OCI-M2 (cell line): Measurements from ENCODE around the gene CYP2D6.
A peak's percentile ranks its signal among the peaks of the same experiment; 100 is the strongest.
"Not testable (repeated sequence)": the region's sequence is repeated elsewhere in the genome, so short reads cannot be mapped to it uniquely, and the experiment has no call there.

ENCODE experiments used
- DNase-seq: peaks from one replicate; lab custom pipeline; 2025; ENCODE audit not compliant: unreplicated experiment; lab: John Stamatoyannopoulos, UW

Gene CYP2D6

DNA sequence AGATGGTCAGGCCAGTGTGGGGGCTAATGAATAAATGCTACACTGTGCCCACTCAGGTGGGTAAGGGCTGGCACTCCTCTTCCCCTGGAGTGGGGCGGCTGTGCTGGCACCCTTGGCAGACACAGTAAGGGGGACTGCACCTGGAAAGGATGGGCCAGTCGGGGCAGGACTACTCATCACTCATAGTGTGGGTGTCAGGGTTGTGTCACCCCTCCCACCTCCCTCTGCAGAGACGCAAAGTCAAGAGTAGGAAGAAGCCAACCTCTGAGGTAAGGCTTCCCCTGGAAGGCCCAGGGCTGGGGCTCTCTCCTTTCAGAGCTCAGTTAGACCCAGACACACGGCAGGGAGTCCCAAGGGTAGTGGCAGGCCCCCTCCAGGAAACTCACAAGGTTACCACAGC is 5.1 kb upstream of the CYP2D6 start:
- not testable (repeated sequence) for DNase-seq

DNA sequence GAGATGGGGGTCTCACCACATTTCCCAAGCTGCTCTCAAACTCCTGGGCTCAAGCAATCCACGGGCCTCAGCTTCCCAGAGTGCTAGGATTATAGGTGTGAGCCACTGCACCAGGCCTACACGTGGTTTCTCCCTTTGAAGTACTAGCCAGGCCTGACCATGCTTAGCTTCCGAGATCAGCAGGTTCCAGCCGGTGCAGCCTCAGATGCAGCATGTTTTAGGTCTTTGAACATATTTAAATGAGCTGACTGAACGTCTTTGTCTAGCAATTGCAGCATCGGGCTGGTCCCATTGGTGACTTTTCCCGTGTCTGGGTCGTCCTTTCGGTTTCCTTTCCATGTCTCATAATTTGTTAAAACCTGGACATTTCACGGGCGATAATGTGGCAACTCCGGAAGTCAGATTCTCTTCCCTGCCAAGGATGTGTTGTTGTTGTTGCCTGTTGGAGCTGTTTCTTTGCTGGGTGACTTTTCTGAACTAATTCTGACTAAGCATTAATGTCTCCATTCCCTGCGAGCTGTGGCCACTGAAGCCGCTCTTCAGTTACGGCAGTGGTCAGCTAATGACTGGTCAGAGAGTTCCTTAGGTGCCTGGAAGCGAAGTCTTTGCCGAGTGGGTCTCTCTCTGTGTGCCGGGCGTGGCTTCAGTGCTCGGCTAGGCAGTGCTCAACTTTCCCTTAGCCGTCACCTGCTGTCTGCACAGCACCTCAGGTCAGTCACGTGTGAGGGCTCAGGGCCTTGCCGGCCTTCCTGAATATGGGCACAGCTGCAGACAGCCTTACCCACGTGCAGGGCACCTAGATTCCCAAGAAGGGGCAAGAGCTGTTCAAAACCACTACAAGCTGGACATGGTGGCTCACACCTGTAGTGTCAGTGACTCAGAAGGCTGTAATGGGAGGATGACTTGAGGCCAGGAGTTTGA is 3.8 kb upstream of the CYP2D6 start:
- no peak for DNase-seq

DNA sequence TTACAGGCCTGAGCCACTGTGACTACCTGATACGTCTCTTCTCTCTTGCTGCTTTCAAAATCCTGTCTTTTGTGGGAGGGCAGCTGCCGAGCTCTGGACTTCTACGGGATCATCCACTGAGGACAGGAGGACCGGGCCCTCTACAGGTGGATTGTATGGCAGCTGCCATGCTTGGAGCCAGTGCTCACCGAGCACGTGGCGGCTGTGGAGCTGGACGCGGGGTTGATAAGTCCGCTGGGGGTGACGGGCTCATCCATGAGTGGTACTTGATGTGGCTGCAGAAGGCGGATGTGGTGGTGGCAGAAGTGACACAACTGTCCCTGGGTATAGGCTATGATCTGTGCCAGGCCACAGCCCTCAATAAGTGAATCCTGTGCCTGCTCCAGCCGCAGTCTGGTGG is 1.8 kb upstream of the CYP2D6 start:
- no peak for DNase-seq

DNA sequence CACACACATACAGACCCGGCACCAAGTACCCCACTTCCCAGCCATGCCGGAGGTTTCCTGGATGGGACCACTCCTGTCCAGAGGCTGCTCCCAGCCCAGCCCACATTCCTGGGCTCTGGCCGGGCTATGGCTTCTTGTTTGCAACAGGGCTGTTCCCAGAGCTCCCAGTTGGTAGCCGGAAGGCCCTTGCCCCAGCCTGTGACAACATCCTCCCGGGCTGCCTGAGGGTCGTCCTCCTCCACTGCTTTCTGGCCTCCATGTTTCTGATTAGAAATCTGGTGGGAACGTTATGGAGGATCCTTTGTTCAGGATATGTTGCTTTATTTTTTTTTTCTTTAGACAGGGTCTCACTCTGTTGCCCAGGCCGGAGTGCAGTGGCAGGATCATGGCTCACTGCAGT is 952 bp upstream of the CYP2D6 start:
- no peak for DNase-seq

DNA sequence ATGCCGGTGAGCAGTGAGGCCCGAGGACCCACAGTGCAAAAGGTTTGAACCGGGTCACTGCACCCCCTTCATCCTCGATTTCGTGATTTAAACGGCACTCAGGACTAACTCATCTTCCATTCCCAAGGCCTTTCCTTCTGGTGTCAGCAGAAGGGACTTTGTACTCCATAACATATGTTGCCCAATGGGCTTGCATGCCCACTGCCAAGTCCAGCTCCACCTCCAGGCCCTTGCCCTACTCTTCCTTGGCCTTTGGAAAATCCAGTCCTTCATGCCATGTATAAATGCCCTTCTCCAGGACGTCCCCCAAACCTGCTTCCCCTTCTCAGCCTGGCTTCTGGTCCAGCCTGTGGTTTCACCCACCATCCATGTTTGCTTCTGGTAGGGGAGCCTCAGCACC is 428 bp downstream of the CYP2D6 start:
- DNase-seq, result not testable (repeated sequence)

DNA sequence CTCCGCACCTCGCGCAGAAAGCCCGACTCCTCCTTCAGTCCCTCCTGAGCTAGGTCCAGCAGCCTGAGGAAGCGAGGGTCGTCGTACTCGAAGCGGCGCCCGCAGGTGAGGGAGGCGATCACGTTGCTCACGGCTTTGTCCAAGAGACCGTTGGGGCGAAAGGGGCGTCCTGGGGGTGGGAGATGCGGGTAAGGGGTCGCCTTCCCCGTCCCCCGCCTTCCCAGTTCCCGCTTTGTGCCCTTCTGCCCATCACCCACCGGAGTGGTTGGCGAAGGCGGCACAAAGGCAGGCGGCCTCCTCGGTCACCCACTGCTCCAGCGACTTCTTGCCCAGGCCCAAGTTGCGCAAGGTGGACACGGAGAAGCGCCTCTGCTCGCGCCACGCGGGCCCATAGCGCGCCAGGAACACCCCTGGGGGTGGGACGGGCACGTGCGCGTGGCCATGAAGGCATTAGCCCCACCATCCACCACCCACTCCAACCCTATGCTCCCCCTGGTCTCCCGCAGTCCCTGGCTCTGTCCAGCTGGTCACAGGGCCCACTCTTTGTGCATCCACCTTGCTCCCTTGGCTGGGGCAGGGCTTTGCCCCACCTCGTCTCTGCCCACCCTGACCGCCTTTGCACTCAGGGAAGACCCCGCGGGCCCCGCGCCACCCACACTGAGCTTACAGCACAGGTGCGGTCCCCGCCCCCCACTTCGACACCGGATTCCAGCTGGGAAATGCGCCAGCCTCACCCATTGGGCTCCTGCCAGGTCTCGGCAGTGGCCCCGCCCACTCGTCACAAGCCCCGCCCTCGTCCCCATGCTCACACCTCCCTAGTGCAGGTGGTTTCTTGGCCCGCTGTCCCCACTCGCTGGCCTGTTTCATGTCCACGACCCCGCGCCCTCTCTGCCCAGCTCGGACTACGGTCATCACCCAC is 1.6 kb downstream of the CYP2D6 start:
- DNase-seq, result not testable (repeated sequence)

DNA sequence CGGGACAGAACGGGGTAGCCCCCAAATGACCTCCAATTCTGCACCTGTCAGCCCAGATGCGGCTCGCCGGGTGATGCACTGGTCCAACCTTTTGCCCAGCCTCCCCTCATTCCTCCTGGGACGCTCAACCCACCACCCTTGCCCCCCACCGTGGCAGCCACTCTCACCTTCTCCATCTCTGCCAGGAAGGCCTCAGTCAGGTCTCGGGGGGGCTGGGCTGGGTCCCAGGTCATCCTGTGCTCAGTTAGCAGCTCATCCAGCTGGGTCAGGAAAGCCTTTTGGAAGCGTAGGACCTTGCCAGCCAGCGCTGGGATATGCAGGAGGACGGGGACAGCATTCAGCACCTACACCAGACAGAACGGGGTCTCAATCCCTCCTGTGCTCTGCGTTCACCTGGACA is 2.6 kb downstream of the CYP2D6 start:
- DNase-seq, result not testable (repeated sequence)

DNA sequence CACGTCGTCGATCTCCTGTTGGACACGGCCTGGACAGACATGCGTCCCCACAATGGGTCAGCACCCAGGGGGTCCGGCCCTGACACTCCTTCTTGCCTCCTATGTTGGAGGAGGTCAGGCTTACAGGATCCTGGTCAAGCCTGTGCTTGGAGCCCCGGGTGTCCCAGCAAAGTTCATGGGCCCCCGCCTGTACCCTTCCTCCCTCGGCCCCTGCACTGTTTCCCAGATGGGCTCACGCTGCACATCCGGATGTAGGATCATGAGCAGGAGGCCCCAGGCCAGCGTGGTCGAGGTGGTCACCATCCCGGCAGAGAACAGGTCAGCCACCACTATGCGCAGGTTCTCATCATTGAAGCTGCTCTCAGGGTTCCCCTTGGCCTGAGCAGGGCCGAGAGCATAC is 3.0 kb downstream of the CYP2D6 start:
- DNase-seq, result no peak

DNA sequence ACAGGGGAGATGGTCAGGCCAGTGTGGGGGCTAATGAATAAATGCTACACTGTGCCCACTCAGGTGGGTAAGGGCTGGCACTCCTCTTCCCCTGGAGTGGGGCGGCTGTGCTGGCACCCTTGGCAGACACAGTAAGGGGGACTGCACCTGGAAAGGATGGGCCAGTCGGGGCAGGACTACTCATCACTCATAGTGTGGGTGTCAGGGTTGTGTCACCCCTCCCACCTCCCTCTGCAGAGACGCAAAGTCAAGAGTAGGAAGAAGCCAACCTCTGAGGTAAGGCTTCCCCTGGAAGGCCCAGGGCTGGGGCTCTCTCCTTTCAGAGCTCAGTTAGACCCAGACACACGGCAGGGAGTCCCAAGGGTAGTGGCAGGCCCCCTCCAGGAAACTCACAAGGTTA is 7.1 kb downstream of the CYP2D6 start:
- DNase-seq, result not testable (repeated sequence)

DNA sequence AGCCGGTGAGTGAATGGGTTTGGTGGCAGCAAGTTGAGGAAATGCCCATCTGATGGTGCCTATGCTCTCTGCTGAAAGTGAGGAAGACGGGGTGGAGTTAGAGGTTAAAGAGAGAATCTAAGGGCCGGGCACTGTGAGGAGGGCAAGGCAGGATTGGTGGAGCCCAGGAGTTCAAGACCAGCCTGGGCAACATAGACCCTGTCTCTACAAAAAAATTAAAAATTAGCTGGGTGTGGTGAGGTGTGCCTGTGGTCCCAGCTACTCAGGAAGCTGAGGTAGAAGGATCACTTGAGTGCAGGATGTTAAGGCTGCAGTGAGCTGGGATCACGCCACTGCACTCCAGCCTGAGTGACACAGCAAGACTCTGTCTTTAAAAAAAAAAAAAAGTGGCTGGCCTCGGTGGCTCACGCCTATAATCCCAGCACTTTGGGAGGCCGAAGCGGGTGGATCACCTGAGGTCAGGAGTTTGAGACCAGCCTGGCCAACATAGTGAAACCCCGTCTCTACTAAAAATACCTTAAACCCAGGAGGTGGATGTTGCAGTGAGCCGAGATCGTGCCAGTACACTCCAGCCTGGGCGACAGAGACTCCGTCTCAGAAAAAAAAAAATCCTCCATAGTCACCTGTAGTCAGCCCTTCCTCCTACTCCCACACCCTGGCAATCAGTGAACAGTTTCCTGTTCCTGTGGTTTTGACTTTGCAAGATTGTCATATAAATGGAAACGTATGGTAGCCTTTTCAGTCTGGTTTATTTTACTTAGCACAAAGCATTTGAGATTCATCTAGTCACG is 10.2 kb downstream of the CYP2D6 start:
- not testable (repeated sequence) for DNase-seq

DNA sequence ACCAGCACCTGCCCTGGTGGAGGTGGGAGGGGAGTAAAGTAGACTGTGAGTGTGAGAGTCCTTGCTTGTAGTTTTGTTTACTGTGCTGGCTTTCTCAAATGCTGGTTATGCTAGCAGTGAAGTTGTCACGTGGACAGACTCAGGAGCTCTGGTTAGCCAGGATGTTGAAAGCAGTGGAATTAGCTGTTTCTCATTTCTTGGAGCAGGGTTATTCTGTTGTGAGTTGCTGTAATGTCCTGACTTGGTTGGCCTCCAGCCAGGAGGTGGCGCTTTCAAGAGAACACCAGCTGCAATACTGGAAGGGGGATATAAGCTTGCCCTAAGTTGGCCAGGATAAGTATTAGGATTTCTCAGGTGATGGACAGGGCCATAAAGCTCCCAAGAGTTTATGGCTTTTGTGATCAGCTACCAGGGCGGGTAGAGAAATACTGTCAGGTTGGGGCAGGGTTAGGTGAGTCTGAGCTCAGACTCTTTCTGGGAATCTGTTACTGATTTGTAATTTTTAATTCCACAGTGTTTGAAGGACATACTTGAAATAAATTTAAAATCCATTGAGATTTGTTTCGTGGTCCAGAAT is 13.7 kb downstream of the CYP2D6 start:
- no peak for DNase-seq

DNA sequence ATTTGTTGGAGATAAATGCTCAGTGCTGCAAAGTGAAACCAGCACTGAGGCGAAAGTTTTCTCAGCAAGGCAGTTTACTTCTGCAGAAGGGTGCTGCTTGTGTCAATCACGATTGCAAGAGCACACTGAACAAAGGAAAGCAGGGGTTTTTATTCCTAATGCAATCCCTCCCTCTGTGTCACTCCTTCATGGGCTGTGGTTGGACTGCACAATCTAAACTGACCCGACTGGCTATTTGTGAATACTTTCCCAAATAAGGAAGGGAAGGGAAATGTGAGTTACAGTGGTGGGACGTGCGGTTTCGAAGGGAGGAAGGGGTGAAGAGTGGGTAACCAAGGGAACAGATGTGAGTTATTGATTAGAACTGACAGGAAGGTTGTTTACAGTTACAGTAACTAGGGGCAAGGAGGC is 15.2 kb downstream of the CYP2D6 start:
- not testable (repeated sequence) for DNase-seq

DNA sequence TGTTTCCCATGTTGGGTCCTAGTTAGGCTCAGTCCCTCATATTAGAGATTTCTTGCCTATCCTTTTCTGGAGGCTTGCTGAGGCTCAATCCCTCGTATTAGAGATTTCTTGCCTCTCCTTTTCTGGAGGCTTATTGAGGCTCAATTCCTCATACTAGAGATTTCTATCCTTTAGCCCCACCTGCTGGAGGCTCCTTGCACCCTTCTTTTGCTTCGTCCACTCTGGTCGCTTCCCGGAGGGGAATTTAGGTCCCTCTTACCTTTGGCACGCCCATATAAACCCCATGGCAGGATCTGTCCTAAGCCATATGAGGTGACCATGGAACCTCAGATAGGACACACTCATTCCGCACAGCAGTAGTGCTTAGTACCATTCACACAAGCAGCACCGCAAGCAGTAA is 15.9 kb downstream of the CYP2D6 start:
- DNase-seq, result no peak

DNA sequence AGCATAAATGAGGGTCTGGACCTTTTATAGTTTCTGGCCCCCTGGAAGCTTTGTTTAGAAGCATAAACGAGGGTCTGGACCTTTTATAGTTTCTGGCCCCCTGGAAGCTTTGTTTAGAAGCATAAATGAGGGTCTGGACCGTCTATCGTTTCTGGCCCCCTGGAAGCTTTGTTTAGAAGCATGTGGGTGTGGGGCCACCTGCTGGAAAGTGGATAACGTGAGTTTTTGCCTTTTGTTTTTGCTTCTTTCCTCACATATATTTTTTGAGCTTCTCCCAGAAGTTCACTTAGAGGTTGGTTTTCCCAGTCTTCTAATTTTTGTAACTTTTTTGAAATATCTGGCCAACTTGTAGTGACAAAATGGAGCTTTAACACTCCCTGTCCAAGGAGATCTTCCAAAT is 17.8 kb downstream of the CYP2D6 start:
- DNase-seq, result not testable (repeated sequence)

DNA sequence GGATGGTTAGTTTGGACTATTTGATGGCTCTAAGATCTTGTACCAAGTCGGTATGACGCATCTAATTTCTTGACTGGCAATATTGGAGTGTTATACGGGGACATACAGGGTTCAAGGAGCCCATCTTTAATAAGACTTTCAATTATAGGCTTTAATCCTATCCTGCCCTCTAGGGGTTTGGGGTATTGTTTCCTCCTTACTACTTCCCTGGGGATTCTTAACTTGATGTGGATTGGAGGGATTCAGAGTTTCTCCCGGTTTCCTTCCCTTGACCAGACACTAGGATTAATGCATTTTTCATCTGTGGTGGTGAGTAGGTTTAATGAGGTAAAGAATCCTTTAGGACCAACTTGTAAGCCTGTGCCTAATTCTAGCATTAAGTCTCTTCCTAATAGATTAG is 18.8 kb downstream of the CYP2D6 start:
- no peak for DNase-seq

DNA sequence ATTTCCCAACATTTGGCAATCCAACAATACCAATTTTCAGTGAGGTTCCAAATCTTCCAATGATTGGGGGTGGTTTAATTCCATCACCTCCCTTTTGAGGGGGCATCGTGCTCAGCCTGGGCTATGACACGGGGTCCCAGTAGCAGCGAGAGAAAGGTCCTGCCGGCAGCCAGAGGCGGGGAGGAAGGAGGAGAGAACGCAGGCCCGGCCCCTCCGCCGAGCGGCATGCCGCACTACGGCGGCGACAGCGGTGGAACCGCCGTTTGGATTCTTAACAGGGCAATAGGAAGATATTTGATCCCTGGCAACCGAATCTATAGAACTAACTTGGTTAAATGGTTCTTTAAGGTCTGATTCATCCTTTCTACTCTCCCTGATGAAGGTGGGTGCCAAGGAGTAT is 21.8 kb downstream of the CYP2D6 start:
- no peak for DNase-seq

DNA sequence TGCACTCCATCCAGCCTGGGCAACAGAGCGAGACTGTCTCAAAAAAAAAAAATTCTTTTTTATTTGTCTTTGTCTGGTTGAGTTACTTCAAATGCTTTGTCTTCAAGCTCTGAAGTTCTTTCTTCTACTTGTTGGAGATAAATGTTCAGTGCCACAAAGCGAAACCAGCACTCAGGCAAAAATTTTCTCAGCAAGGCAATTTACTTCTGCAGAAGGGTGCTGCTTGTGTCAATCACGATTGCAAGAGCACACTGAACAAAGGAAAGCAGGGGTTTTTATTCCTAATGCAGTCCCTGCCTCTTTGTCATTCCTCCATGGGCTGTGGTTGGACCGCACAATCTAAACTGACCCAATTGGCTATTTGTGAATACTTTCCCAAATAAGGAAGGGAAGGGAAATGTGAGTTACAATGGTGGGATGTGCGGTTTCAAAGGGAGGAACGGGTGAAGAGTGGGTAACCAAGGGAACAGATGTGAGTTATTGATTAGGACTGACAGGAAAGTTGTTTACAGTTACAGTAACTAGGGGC is 26.2 kb downstream of the CYP2D6 start:
- DNase-seq, result not testable (repeated sequence)

DNA sequence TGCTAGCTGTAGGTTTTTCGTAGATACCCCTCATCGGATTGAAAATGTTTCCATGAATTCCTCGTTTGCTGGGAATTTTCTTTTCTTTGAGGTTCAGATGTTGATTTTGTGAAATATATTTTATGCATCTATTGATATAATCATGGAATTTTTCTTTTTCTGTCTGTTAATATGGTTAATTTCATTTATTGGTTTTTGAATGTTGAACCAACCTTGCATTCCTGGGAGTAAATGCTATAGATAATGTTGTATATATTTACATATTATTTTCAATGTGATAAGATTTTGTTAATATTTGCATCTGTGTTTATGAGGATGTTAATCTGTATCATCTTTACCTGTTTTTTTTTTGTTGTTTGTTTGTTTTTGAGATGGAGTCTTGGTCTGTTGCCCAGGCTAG is 29.4 kb downstream of the CYP2D6 start:
- no peak for DNase-seq

DNA sequence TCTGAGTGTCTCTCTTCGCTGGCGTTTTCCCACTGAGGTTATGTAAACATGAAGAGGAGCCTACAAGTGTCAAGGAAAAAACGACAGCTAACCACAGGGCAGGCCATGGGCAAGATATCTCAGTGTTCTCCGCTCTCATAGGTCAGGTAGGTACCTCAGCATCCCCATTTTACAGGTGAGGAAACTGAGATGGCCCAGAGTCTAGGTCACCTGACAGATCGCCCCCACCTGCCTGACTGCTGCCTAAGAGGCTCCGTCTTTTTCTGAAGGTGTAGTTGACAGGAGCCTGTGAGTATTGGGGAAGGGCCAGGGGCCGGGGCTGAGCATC is 39.2 kb downstream of the CYP2D6 start:
- no peak for DNase-seq

DNA sequence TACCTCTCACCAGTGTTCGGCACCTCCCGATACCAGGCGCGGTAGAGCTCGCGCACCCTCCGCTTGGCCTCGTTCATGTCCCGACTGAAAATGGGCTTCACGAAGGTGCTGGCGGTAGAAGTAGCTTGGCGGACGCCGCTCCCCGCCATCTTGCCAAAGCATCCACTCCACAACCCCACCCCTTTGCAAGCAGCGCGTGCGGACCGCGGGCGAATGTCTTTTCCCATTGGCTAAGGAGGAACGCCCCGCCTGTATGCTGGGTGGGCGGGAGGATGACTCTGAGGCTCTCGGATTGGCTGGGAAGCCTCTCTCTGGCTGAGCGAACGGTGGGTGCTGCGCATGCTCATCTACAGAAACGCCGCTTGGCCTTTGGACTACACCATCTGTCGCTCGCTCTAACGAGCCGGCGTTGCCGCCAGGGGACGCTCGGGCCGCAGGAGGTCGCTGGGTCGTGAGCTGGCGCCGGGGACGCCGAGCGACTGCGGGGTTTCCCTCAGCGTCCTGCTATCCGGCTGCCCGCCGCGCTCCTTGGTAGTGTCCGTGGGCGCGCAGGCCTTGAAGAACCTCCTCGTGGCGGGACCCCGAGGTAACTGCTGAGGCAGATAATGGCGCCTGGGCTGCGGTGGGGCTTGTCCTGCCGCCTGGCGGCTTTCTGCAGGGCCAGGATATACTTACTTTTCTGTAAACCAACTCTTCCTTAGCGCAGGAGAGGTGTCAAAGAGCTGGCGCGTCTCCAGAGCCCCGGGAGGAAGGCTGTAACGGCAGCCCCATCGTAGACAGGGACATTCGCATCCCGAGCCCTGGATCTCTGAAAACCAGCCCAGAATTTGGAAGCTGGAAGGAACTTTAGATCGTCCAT is 39.8 kb downstream of the CYP2D6 start, which contains the start of gene NDUFA6:
Gene NDUFA6, minus strand, starts transcription at position 177 of the 859 bp plus-strand sequence. Its CDS starts 28 bp downstream, at position 149.
- peak; percentile 89 for DNase-seq
